GM12878 (cell line): ENCODE measurements around the gene SHC3. TPM values are rescaled to one million over a fixed set of nuclear protein-coding genes. Genes with fewer than 3 reads are reported as not detected.

Source experiments
- ATAC-seq: fragments of 200-7000 bp; cut with Tn5 transposase; 3 replicates; pipeline ENCODE4 v1.9.1; 2020; ENCODE audit warnings: mild to moderate bottlenecking, moderate library complexity
- BruUV-seq: library from RNA; stranded (reverse); fragments of 400-500 nt; replicated peaks from 2 replicates; lab custom pipeline; 2021; lab: Mats Ljungman, UMichigan
- CTCF ChIA-PET: fragments of 300-600 bp; sonication (Branson Sonifier 250); formaldehyde crosslinking; extraction: SDS; loops from one replicate; lab custom pipeline; 2021; ENCODE audit warnings: inconsistent platforms; lab: Yijun Ruan, JAX
- POLR2A ChIA-PET: fragments of 350-600 bp; formaldehyde crosslinking; extraction: SDS; loops from one replicate; lab custom pipeline; 2021; ENCODE audit warnings: inconsistent platforms; lab: Charles Lee
- RAD21 ChIA-PET: fragments of 300-600 bp; sonication (Branson Sonifier 250); formaldehyde crosslinking; loops from one replicate; lab custom pipeline; 2023; ENCODE audit warnings: antibody characterized with exemption; ENCODE audit not compliant: unreplicated experiment; lab: Charles Lee
- SMC1A ChIA-PET: fragments of 300-600 bp; sonication (Branson Sonifier 250); formaldehyde crosslinking; loops from one replicate; lab custom pipeline; 2023; ENCODE audit not compliant: unreplicated experiment, uncharacterized antibody; lab: Charles Lee
- DNase-seq: peaks from one replicate; pipeline ENCODE4 v3.0.0-alpha.2; 2011; ENCODE audit warnings: low read depth, low spot score
- FAIRE-seq: peaks from 3 replicates; lab custom pipeline; 2011; peaks lifted over from hg19 to GRCh38; lab: Jason Lieb, UNC
- H2AFZ ChIP-seq: 2 replicates; pipeline ENCODE4 v1.6.0; 2011; ENCODE audit warnings: low read depth, low read length, control low read depth; ENCODE audit not compliant: control insufficient read depth
- H3K27ac ChIP-seq: 2 replicates; pipeline ENCODE4 v1.5.1; 2011; ENCODE audit warnings: control low read depth; ENCODE audit not compliant: control insufficient read depth, insufficient read depth
- H3K27me3 ChIP-seq, 2 experiments: replicated peaks in 1 of 2; 2 replicates each; pipeline versions ENCODE4 v1.6.0 to v1.6.1; 2011; ENCODE audit warnings: low read length in 1 of 2; ENCODE audit not compliant: control insufficient read depth in 2 of 2, insufficient read depth in 2 of 2
- H3K36me3 ChIP-seq, 2 experiments: 2 replicates each; pipeline ENCODE4 v1.5.1; 2011; ENCODE audit warnings: low read length in 1 of 2; ENCODE audit not compliant: control insufficient read depth in 2 of 2, insufficient read depth in 2 of 2
- H3K4me1 ChIP-seq: 2 replicates; pipeline ENCODE4 v1.6.1; 2011; ENCODE audit warnings: mild to moderate bottlenecking, low read length, moderate library complexity, mixed read lengths; ENCODE audit not compliant: control insufficient read depth, insufficient read depth
- H3K4me2 ChIP-seq: 2 replicates; pipeline ENCODE4 v1.6.0; 2011; ENCODE audit warnings: control low read depth; ENCODE audit not compliant: control insufficient read depth, insufficient read depth
- H3K4me3 ChIP-seq: fragments of 200-600 bp; sonication (generic); 2 replicates; pipeline ENCODE4 v1.5.1; 2016
- H3K79me2 ChIP-seq: 2 replicates; pipeline ENCODE4 v1.6.0; 2011; ENCODE audit warnings: low read length; ENCODE audit not compliant: control insufficient read depth, insufficient read depth
- H3K9ac ChIP-seq: 2 replicates; pipeline ENCODE4 v1.8.0; 2011; ENCODE audit warnings: low read length, control low read depth, mixed read lengths; ENCODE audit not compliant: control insufficient read depth, insufficient read depth
- H3K9me3 ChIP-seq: replicated peaks from 3 replicates; pipeline ENCODE4 v1.5.1; 2011; ENCODE audit warnings: mild to moderate bottlenecking, low read length; ENCODE audit not compliant: control insufficient read depth, insufficient read depth
- H4K20me1 ChIP-seq: 2 replicates; pipeline ENCODE4 v1.6.0; 2011; ENCODE audit not compliant: control insufficient read depth, insufficient read depth
- CREB1 ChIP-seq: IDR thresholded peaks from 2 replicates; pipeline ENCODE4 v1.6.1; 2012; ENCODE audit warnings: low read depth, mild to moderate bottlenecking, inconsistent platforms
- ESRRA ChIP-seq: IDR thresholded peaks from 2 replicates; pipeline ENCODE4 v1.6.1; 2012; ENCODE audit warnings: mild to moderate bottlenecking, low read length, improper control_type of control experiment
- FOXM1 ChIP-seq: IDR thresholded peaks from 2 replicates; pipeline ENCODE4 v1.6.1; 2012; ENCODE audit warnings: low read depth, mild to moderate bottlenecking, inconsistent platforms, low read length, moderate library complexity
- HDGF ChIP-seq: fragments of 450-650 bp; IDR thresholded peaks from 2 replicates; pipeline ENCODE4 v1.6.1; 2016; ENCODE audit warnings: antibody characterized with exemption
- IKZF1 ChIP-seq: fragments of 450-650 bp; conservative IDR thresholded peaks from 2 replicates; pipeline ENCODE4 v1.6.1; 2017; ENCODE audit warnings: antibody characterized with exemption, mild to moderate bottlenecking
- LARP7 ChIP-seq: fragments of 450-650 bp; IDR thresholded peaks from 2 replicates; pipeline ENCODE4 v1.6.1; 2017; ENCODE audit warnings: mild to moderate bottlenecking
- NFXL1 ChIP-seq: fragments of 450-650 bp; IDR thresholded peaks from 2 replicates; pipeline ENCODE4 v1.6.1; 2017; ENCODE audit warnings: antibody characterized with exemption, mild to moderate bottlenecking, borderline replicate concordance
- NR2C2 ChIP-seq: IDR thresholded peaks from 2 replicates; pipeline ENCODE4 v1.6.1; 2011; ENCODE audit warnings: borderline replicate concordance, low read depth; ENCODE audit not compliant: control insufficient read depth, insufficient read length
- POLR2A ChIP-seq: IDR thresholded peaks from 2 replicates; pipeline ENCODE4 v1.6.1; 2011; ENCODE audit warnings: low read depth, mild to moderate bottlenecking, low read length
- POLR2AphosphoS2 ChIP-seq: IDR thresholded peaks from 2 replicates; pipeline ENCODE4 v1.6.1; 2011; ENCODE audit warnings: low read depth, mild to moderate bottlenecking, low read length, improper control_type of control experiment, moderate library complexity
- SMARCA5 ChIP-seq: fragments of 450-650 bp; IDR thresholded peaks from 2 replicates; pipeline ENCODE4 v1.6.1; 2017; ENCODE audit warnings: mild to moderate bottlenecking
- TCF12 ChIP-seq: IDR thresholded peaks from 2 replicates; pipeline ENCODE4 v1.6.1; 2011; ENCODE audit warnings: low read depth, mild to moderate bottlenecking, low read length
- YBX1 ChIP-seq: fragments of 450-650 bp; IDR thresholded peaks from 2 replicates; pipeline ENCODE4 v1.6.1; 2016; ENCODE audit warnings: antibody characterized with exemption
- ZBED1 ChIP-seq: IDR thresholded peaks from 2 replicates; pipeline ENCODE4 v1.6.1; 2016; ENCODE audit warnings: borderline replicate concordance
- ZNF24 ChIP-seq: fragments of 450-650 bp; IDR thresholded peaks from 2 replicates; pipeline ENCODE4 v1.6.1; 2017; ENCODE audit warnings: antibody characterized with exemption, mild to moderate bottlenecking
- WGBS: methylation state at CpG from one replicate; pipeline ENCODE4 v1.1.6; 2016; ENCODE audit warnings: low lambda C conversion rate; ENCODE audit not compliant: insufficient replicate concordance, insufficient coverage; ENCODE audit errors: missing lambda C conversion rate; 5-methylcytosine and 5-hydroxymethylcytosine counted together
- in situ Hi-C: fragments of 300-500 bp; cut with MboI; formaldehyde crosslinking; loops from 9 replicates; pipeline ENCODE4 v1.14.3; 2018; ENCODE audit warnings: mixed read lengths
- intact Hi-C: fragments of 100-400 bp; cut with micrococcal nuclease; formaldehyde crosslinking; loops from one replicate; pipeline ENCODE4 v1.14.2; 2022; ENCODE audit not compliant: unreplicated experiment
- polyA plus RNA-seq, 11 experiments: library from polyadenylated mRNA; depleted of rRNA in 4 of 11; unstranded in 6 of 11; stranded (reverse) in 5 of 11; fragments of >200 nt; fragmentation: Nextera tagmentation in 4 of 11; fragmentation: Illumina TruSeq in 1 of 11; extraction: Ambion mirVana in 4 of 11; extraction: Trizol in 1 of 11; gene quantifications; 1 replicate in 1 of 11; 2 replicates in 10 of 11; pipeline versions ENCODE4 v1.2.1 to v1.2.3, GENCODE V29; 2011 to 2016; ENCODE audit warnings: inconsistent platforms in 2 of 11, missing spikeins in 2 of 11, low read depth in 1 of 11
- total RNA-seq, 4 experiments: library from RNA; depleted of rRNA in 3 of 4; stranded (reverse); fragments of >200 nt in 3 of 4; fragmentation: Illumina TruSeq in 1 of 4; extraction: Trizol in 1 of 4; gene quantifications; 2 replicates each; pipeline versions ENCODE4 v1.2.1 to v1.2.3, GENCODE V29; 2013 to 2021
- TF ChIP-seq, protein P1 (sequence below): fragments of 450-650 bp; IDR thresholded peaks from 2 replicates; pipeline ENCODE4 v1.6.1; 2014; ENCODE audit warnings: mild to moderate bottlenecking
- TF ChIP-seq, protein P2 (sequence below): fragments of 450-650 bp; IDR thresholded peaks from 2 replicates; pipeline ENCODE4 v1.6.1; 2017; ENCODE audit warnings: mild to moderate bottlenecking, moderate library complexity
- TF ChIP-seq, protein P3 (sequence below): IDR thresholded peaks from 2 replicates; pipeline ENCODE4 v1.6.1; 2012; ENCODE audit warnings: low read depth, low read length, improper control_type of control experiment

Gene SHC3
- total and polyA plus RNA-seq, 10 of the 15 experiments (the other 5 are each of a cell fraction or from before 2014, with no cell fraction given): 0.01 to 0.06 TPM; not detected in 8

DNA sequence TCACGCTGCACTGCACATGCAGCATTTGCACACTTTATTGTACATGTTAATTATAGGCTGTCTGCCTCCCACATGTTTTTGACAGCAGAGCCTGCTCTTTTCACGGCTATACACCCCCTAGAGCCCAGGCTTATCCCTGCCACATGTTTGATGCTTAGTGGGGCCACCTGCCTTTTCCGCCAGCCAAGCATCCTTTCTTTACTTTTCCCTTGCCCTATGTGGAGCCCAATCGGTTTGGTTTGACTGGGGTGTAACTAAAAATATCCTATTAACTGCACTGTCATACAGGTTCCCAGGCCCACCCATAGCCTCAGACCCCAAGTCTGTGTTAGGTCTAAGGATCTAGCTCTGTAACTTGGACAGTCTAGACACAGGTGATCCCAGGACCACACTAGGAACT, 206.2 kb downstream of the SHC3 start:
- intact Hi-C loops (no loop called here), in situ Hi-C loops (no loop called here)
- SMC1A ChIA-PET: no interaction called here
- Histone ChIP-seq H2AFZ (no peak overlapping the region), H3K79me2 (no peaks in the 10 kb centered on the region), H3K36me3 (no peaks in the 10 kb centered on the region), H3K9ac (no peak overlapping the region), H3K27ac (no peak overlapping the region), H3K4me3 (no peak overlapping the region), H3K9me3 (no peaks in the 10 kb centered on the region), H3K27me3 (no peaks in the 10 kb centered on the region; a peak in 1 of 4 replicates), H3K4me1 (no peaks in the 10 kb centered on the region), H3K4me2 (no peak overlapping the region), H4K20me1 (no peaks in the 10 kb centered on the region)
- BruUV-seq: no TSS peak
- CTCF ChIA-PET: no interaction called here
- TF ChIP-seq ZBED1 (no peak), IKZF1 (no peak), POLR2AphosphoS2 (no peak), NFXL1 (no peak), YBX1 (no peak), ESRRA (no peak), POLR2A (no peak), SMARCA5 (no peak), HDGF (no peak), CREB1 (no peak), LARP7 (no peak), TCF12 (no peak), ZNF24 (no peak), NR2C2 (no peak), FOXM1 (no peak)
- TF ChIP-seq, protein P1, sequence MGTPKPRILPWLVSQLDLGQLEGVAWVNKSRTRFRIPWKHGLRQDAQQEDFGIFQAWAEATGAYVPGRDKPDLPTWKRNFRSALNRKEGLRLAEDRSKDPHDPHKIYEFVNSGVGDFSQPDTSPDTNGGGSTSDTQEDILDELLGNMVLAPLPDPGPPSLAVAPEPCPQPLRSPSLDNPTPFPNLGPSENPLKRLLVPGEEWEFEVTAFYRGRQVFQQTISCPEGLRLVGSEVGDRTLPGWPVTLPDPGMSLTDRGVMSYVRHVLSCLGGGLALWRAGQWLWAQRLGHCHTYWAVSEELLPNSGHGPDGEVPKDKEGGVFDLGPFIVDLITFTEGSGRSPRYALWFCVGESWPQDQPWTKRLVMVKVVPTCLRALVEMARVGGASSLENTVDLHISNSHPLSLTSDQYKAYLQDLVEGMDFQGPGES: no peak
- TF ChIP-seq, protein P2, sequence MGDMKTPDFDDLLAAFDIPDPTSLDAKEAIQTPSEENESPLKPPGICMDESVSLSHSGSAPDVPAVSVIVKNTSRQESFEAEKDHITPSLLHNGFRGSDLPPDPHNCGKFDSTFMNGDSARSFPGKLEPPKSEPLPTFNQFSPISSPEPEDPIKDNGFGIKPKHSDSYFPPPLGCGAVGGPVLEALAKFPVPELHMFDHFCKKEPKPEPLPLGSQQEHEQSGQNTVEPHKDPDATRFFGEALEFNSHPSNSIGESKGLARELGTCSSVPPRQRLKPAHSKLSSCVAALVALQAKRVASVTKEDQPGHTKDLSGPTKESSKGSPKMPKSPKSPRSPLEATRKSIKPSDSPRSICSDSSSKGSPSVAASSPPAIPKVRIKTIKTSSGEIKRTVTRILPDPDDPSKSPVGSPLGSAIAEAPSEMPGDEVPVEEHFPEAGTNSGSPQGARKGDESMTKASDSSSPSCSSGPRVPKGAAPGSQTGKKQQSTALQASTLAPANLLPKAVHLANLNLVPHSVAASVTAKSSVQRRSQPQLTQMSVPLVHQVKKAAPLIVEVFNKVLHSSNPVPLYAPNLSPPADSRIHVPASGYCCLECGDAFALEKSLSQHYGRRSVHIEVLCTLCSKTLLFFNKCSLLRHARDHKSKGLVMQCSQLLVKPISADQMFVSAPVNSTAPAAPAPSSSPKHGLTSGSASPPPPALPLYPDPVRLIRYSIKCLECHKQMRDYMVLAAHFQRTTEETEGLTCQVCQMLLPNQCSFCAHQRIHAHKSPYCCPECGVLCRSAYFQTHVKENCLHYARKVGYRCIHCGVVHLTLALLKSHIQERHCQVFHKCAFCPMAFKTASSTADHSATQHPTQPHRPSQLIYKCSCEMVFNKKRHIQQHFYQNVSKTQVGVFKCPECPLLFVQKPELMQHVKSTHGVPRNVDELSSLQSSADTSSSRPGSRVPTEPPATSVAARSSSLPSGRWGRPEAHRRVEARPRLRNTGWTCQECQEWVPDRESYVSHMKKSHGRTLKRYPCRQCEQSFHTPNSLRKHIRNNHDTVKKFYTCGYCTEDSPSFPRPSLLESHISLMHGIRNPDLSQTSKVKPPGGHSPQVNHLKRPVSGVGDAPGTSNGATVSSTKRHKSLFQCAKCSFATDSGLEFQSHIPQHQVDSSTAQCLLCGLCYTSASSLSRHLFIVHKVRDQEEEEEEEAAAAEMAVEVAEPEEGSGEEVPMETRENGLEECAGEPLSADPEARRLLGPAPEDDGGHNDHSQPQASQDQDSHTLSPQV: no peak
- TF ChIP-seq, protein P3, sequence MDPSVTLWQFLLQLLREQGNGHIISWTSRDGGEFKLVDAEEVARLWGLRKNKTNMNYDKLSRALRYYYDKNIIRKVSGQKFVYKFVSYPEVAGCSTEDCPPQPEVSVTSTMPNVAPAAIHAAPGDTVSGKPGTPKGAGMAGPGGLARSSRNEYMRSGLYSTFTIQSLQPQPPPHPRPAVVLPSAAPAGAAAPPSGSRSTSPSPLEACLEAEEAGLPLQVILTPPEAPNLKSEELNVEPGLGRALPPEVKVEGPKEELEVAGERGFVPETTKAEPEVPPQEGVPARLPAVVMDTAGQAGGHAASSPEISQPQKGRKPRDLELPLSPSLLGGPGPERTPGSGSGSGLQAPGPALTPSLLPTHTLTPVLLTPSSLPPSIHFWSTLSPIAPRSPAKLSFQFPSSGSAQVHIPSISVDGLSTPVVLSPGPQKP: no peak
- ATAC-seq (no peak), DNase-seq (no peak), FAIRE-seq (no peak)
- POLR2A ChIA-PET: no interaction called here
- WGBS: 36% methylated on average over 4 of the region's 4 CpGs
- RAD21 ChIA-PET: no interaction called here
